Body of pancreas (tissue), 4 donors: ENCODE measurements around the gene KIRREL3. TPM values are rescaled to one million over a fixed set of nuclear protein-coding genes. Genes with fewer than 3 reads are reported as not detected.
A peak's percentile ranks its signal among the peaks of the same experiment; 100 is the strongest.

Experiments used
- ATAC-seq: fragments of 150-250 bp; one replicate; pipeline ENCODE4 v1.9.1; 2016
- DNase-seq, 4 donors: peaks; one replicate each; pipeline ENCODE4 v3.0.0-alpha.2; 2019
- H3K27ac ChIP-seq, 4 donors: fragments of 200-600 bp; sonication (generic); 1 replicate in 3 of 4; 2 replicates in 1 of 4; pipeline versions ENCODE4 v1.5.1 to v1.6.1; 2016 to 2019; ENCODE audit warnings: mild to moderate bottlenecking in 1 of 4, mixed read lengths in 1 of 4, moderate library complexity in 1 of 4
- H3K27me3 ChIP-seq, 2 donors: fragments of 200-600 bp; sonication (generic); one replicate each; pipeline ENCODE4 v1.6.0; 2016; ENCODE audit warnings: mild to moderate bottlenecking in 1 of 2
- H3K36me3 ChIP-seq, 2 donors: fragments of 200-600 bp; sonication (generic); replicated peaks in 1 of 2; 2 replicates each; pipeline ENCODE4 v1.5.1; 2016; ENCODE audit warnings: low read depth in 2 of 2; ENCODE audit not compliant: insufficient read depth in 1 of 2
- H3K4me1 ChIP-seq: fragments of 200-600 bp; sonication (generic); one replicate; pipeline ENCODE4 v1.6.0; 2016
- H3K4me3 ChIP-seq, 2 donors: fragments of 200-600 bp; sonication (generic); 1 replicate in 1 of 2; 2 replicates in 1 of 2; pipeline ENCODE4 v1.5.1; 2016 to 2019
- H3K9me3 ChIP-seq, 3 donors: fragments of 200-600 bp; sonication (generic); 1 replicate in 2 of 3; 2 replicates in 1 of 3; pipeline ENCODE4 v1.5.1; 2016
- POLR2A ChIP-seq, 3 donors: fragments of 450-650 bp; IDR thresholded peaks; one replicate each; pipeline ENCODE4 v1.6.1; 2016; ENCODE audit warnings: antibody characterized with exemption in 3 of 3, mild to moderate bottlenecking in 2 of 3
- WGBS, 2 donors: methylation state at CpG; one replicate each; pipeline ENCODE4 v1.1.5; 2017; 5-methylcytosine and 5-hydroxymethylcytosine counted together
- intact Hi-C: fragments of 100-400 bp; cut with DNase I; formaldehyde crosslinking; loops from one replicate; pipeline ENCODE4 v1.15.1; 2023
- total RNA-seq, 2 donors: library from RNA; depleted of rRNA; stranded (reverse); fragments of >200 nt; gene quantifications; one replicate each; pipeline ENCODE4 v1.1.0, GENCODE V29; 2016
- TF ChIP-seq, protein P1 (sequence below), 7 experiments: fragments of 450-650 bp in 4 of 7; fragments of 200-600 bp in 3 of 7; sonication (generic) in 3 of 7; IDR thresholded peaks; one replicate each; pipeline ENCODE4 v1.5.1; 2016 to 2019; ENCODE audit warnings: antibody characterized with exemption in 7 of 7

Gene KIRREL3
- total RNA-seq, 2 donors from 2014 or later: 0.26 TPM; not detected in 1

- 8 to 22% methylated on average over 6 of the region's 6 CpGs for WGBS, 2 donors
- ATAC-seq: peak; percentile 89
- Histone ChIP-seq H3K27ac (peak overlapping the region in 2 of 4 donors; percentile 7 to 48), H3K4me1 (peaks cover 4% of the 10 kb centered on the region), H3K27me3 (no peaks in the 10 kb centered on the region), H3K9me3 (no peaks in the 10 kb centered on the region), H3K36me3 (no peaks in the 10 kb centered on the region), H3K4me3 (no peak overlapping the region)
- peak in 3 of 4 donors; percentile 15 to 41 (median 16) for DNase-seq
- TF ChIP-seq, protein P1, sequence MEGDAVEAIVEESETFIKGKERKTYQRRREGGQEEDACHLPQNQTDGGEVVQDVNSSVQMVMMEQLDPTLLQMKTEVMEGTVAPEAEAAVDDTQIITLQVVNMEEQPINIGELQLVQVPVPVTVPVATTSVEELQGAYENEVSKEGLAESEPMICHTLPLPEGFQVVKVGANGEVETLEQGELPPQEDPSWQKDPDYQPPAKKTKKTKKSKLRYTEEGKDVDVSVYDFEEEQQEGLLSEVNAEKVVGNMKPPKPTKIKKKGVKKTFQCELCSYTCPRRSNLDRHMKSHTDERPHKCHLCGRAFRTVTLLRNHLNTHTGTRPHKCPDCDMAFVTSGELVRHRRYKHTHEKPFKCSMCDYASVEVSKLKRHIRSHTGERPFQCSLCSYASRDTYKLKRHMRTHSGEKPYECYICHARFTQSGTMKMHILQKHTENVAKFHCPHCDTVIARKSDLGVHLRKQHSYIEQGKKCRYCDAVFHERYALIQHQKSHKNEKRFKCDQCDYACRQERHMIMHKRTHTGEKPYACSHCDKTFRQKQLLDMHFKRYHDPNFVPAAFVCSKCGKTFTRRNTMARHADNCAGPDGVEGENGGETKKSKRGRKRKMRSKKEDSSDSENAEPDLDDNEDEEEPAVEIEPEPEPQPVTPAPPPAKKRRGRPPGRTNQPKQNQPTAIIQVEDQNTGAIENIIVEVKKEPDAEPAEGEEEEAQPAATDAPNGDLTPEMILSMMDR (IDR thresholded peaks at IDR 0.05): no peak
- no peak for TF ChIP-seq POLR2A (IDR thresholded peaks at IDR 0.05)
- intact Hi-C loops: no loop called here
Observed at GRCh38 chr11:126816645-126817044, 183.9 kb downstream of the KIRREL3 start.

GRCh38 chr11:126815111-126815510 lies 185.5 kb downstream of the KIRREL3 start:
- intact Hi-C loops: no loop called here

DNA sequence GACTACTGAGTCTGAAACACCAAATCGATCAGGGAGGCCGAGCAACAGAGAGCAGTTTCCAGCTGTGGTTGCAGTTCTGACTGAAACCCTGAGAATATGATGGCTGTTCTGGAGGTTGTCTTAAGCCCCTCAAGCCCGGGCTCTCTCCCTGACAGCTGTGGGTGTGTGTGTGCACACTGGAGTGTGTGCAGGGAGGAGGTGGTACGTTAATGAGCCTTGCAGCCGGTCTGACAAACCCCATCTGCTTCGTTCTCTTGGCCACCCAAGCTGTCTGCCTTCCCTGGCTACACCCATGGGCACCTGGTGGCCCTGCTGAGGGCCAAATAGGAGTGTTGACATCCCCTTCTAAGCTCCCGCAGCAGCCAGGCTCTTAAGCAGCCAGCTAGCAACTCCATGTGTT lies 189.8 kb downstream of the KIRREL3 start:
- Histone ChIP-seq H3K4me3 (no peak overlapping the region), H3K9me3 (no peaks in the 10 kb centered on the region), H3K27me3 (no peaks in the 10 kb centered on the region), H3K4me1 (peaks cover 11% of the 10 kb centered on the region), H3K27ac (no peak overlapping the region), H3K36me3 (no peaks in the 10 kb centered on the region)
- WGBS, 2 donors: 79 to 85% methylated on average over 6 to 7 of the region's 7 CpGs
- intact Hi-C loops: no loop called here
- TF ChIP-seq POLR2A (IDR thresholded peaks at IDR 0.05): no peak
- TF ChIP-seq, protein P1 (IDR thresholded peaks at IDR 0.05): no peak
- no peak for DNase-seq
- no peak for ATAC-seq

More at GRCh38 chr11:126815111-126815510, 185.5 kb downstream of the KIRREL3 start:
- Histone ChIP-seq H3K9me3 (no peaks in the 10 kb centered on the region), H3K27ac (no peak overlapping the region), H3K27me3 (no peaks in the 10 kb centered on the region), H3K4me3 (no peak overlapping the region), H3K4me1 (peaks cover 4% of the 10 kb centered on the region), H3K36me3 (no peaks in the 10 kb centered on the region)
- 79 to 91% methylated on average over 4 of the region's 4 CpGs for WGBS, 2 donors
- no peak for DNase-seq
- no peak for ATAC-seq
- TF ChIP-seq, protein P1 (IDR thresholded peaks at IDR 0.05): no peak
- TF ChIP-seq POLR2A (IDR thresholded peaks at IDR 0.05): no peak

GRCh38 chr11:126809514-126810289 lies 190.9 kb downstream of the KIRREL3 start:
- Histone ChIP-seq H3K27ac (no peak overlapping the region), H3K4me3 (no peak overlapping the region), H3K27me3 (no peaks in the 10 kb centered on the region), H3K4me1 (peaks cover 11% of the 10 kb centered on the region), H3K36me3 (no peaks in the 10 kb centered on the region), H3K9me3 (no peaks in the 10 kb centered on the region)
- no peak for TF ChIP-seq POLR2A (IDR thresholded peaks at IDR 0.05)
- TF ChIP-seq, protein P1 (IDR thresholded peaks at IDR 0.05): no peak
- no peak for DNase-seq
- intact Hi-C loops: no loop called here
- whole genome bisulfite sequencing, 2 donors: 89% methylated on average over 6 of the region's 6 CpGs
- ATAC-seq: no peak

DNA sequence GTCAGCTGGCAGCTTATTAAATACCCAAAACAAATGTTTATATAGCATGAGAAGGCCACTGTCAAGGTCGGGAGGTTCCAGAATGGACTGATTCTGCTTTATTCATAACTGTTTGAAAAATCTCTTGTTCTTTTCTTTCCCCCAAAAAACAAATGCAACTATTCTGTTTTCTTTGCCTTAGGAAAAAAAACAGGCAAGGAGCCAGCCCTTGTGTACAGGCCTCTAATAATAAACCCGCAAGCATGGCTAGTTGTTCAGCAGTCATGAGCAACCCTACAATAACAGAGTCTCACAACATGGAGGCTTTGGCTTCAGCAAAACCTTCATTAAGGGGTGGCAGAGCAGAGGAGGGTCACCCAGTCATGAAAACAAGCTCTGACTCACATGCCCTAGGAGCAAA lies 191.7 kb downstream of the KIRREL3 start:
- H3K27me3 ChIP-seq: no peaks in the 10 kb centered on the region
- H3K27ac ChIP-seq: no peak overlapping the region
- H3K36me3 ChIP-seq: no peaks in the 10 kb centered on the region
- H3K4me3 ChIP-seq: no peak overlapping the region
- ATAC-seq (no peak), DNase-seq (peak in 1 of 4 donors; percentile 10)
- no peaks in the 10 kb centered on the region for H3K9me3 ChIP-seq
- TF ChIP-seq, protein P1 (IDR thresholded peaks at IDR 0.05): no peak
- no peak for TF ChIP-seq POLR2A (IDR thresholded peaks at IDR 0.05)
- peaks cover 11% of the 10 kb centered on the region for H3K4me1 ChIP-seq
- intact Hi-C loops: no loop called here
- 11 to 14% methylated on average over 2 of the region's 2 CpGs for WGBS, 2 donors
